ENCODE data around the gene CBX8.

The CBX8 gene

DNA sequence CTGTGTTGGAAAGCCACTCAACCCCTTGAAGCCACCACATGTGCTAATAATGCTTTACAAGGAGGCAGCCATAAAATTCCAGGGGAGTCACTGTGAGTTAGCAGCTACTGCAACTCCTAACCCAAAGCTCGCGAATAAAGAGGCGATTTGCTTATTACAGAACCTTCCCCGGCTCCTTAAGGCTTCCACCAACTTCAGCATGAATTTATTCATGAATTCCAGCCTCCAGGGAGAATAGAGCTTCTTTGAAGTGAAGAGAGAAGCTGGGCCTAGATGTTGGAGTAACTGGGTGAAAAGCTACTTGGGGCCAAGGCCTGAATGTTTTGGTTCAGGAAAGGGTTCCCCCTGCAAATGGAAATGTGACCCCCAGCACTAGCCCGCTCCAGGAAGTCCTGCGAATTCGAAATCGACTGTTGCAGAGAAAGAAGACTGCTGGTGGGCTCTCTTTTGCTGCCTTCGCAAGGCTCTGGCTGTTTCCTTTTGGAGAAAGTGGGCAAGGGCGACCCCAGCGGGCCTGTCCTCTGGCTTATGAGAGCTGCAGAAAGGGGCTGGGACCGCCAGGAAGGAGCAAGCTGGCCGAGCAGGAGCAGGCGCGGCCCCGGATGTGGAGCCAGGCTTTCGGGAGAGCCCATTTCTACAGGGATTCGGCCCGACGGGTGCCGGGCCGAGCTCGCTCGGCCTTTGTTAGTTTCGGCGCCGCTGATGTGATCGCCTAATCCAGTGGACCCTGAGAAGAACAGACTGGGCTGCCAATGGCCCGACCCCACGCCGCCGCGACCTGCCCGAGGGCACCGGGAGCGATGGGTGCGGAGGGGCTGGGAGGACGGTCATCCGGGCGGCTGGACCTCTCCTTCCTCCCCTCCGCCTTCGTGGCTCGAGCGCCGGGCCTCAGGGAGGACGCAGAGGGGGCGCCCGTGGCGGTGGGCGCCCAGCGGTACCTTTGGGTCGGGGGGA is 7.6 kb downstream of the CBX8 start:
- Histone ChIP-seq H3K4me2 (ENCODE audit: low read length) (no peak overlapping the region), H2AFZ (no peak overlapping the region), H3K79me2 (no peaks in the 10 kb centered on the region), H3K9me3 (ENCODE audit: control insufficient read depth, low read length) (no peaks in the 10 kb centered on the region), H3K27ac (no peak overlapping the region), H3K4me3 (ENCODE audit: low read depth, low read length) (no peak overlapping the region), H3K4me1 (no peaks in the 10 kb centered on the region), H3K27me3 (ENCODE audit: control insufficient read depth, insufficient read depth, low read length) (peaks cover 8% of the 10 kb centered on the region), H3K36me3 (ENCODE audit: control insufficient read depth, insufficient read depth, low read length) (no peaks in the 10 kb centered on the region), H3K9ac (no peak overlapping the region)
- TF ChIP-seq, protein P1, sequence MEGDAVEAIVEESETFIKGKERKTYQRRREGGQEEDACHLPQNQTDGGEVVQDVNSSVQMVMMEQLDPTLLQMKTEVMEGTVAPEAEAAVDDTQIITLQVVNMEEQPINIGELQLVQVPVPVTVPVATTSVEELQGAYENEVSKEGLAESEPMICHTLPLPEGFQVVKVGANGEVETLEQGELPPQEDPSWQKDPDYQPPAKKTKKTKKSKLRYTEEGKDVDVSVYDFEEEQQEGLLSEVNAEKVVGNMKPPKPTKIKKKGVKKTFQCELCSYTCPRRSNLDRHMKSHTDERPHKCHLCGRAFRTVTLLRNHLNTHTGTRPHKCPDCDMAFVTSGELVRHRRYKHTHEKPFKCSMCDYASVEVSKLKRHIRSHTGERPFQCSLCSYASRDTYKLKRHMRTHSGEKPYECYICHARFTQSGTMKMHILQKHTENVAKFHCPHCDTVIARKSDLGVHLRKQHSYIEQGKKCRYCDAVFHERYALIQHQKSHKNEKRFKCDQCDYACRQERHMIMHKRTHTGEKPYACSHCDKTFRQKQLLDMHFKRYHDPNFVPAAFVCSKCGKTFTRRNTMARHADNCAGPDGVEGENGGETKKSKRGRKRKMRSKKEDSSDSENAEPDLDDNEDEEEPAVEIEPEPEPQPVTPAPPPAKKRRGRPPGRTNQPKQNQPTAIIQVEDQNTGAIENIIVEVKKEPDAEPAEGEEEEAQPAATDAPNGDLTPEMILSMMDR (IDR thresholded peaks at IDR 0.05), result no peak

DNA sequence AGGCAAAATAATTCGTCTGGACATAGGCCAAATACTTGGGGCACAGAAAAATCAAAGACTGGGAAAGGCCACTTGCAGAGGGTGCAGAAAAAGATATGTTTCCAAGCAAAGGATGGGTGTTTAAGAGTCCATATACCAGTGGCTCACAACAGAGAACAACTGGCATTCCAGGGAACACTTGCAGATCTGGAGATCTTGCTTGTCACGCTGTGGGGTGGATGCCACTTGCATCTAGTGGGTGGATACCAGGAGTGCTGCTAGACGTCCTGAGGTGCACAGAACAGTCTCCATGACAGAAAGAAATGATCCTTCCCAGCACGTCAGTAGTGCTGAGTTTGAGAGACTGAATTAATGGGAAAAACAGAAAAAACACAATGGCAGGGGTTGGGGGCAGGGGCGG is 8.4 kb downstream of the CBX8 start:
- Histone ChIP-seq H3K4me3 (ENCODE audit: low read depth, low read length) (no peak overlapping the region), H3K9me3 (ENCODE audit: control insufficient read depth, low read length) (no peaks in the 10 kb centered on the region), H2AFZ (no peak overlapping the region), H3K36me3 (ENCODE audit: control insufficient read depth, insufficient read depth, low read length) (no peaks in the 10 kb centered on the region), H3K4me1 (no peaks in the 10 kb centered on the region), H3K27me3 (ENCODE audit: control insufficient read depth, insufficient read depth, low read length) (peaks cover 8% of the 10 kb centered on the region), H3K9ac (no peak overlapping the region), H3K27ac (no peak overlapping the region), H3K4me2 (ENCODE audit: low read length) (no peak overlapping the region), H3K79me2 (no peaks in the 10 kb centered on the region)
- TF ChIP-seq, protein P1 (IDR thresholded peaks at IDR 0.05), result no peak

DNA sequence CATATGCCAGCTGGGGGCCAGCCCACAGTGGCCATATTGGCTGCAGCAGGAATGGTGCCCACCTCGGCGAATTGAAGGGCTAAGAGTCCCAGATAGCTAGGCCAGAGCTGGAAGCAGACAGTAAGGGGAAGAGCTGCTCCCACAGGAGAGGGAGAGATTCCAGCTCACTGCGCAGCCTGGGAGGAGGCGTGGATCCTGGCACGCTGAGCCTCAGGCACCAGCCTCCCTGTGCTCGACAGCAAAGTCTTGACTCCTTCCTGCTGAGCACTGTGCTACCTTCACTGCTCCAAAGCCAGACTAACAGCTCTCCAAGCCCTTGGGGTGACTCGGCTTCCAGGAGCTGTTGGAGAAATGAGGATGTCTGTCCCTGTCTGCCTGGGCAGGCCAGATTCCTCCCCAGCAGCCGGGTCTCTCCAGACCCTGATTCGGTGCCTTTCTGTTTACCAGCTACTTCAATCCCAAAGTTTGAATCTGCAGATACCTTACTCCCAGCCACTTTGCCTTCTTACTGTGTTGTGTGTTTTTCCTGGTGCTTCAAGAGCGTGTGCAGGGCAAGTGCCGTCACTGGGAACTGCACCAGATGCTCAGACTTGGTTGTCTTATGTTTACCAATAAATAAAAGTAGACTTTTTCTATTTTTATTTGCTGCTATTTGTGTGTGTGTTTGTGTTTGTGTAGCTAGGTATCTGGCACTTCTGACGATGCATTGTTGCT is 9.8 kb downstream of the CBX8 start:
- Histone ChIP-seq H3K36me3 (ENCODE audit: control insufficient read depth, insufficient read depth, low read length) (no peaks in the 10 kb centered on the region), H2AFZ (no peak overlapping the region), H3K4me1 (no peaks in the 10 kb centered on the region), H3K4me3 (ENCODE audit: low read depth, low read length) (no peak overlapping the region), H3K27me3 (ENCODE audit: control insufficient read depth, insufficient read depth, low read length) (peaks cover 8% of the 10 kb centered on the region), H3K79me2 (no peaks in the 10 kb centered on the region), H3K4me2 (ENCODE audit: low read length) (no peak overlapping the region), H3K27ac (no peak overlapping the region), H3K9me3 (ENCODE audit: control insufficient read depth, low read length) (no peaks in the 10 kb centered on the region), H3K9ac (no peak overlapping the region)
- TF ChIP-seq, protein P1 (IDR thresholded peaks at IDR 0.05), result no peak

DNA sequence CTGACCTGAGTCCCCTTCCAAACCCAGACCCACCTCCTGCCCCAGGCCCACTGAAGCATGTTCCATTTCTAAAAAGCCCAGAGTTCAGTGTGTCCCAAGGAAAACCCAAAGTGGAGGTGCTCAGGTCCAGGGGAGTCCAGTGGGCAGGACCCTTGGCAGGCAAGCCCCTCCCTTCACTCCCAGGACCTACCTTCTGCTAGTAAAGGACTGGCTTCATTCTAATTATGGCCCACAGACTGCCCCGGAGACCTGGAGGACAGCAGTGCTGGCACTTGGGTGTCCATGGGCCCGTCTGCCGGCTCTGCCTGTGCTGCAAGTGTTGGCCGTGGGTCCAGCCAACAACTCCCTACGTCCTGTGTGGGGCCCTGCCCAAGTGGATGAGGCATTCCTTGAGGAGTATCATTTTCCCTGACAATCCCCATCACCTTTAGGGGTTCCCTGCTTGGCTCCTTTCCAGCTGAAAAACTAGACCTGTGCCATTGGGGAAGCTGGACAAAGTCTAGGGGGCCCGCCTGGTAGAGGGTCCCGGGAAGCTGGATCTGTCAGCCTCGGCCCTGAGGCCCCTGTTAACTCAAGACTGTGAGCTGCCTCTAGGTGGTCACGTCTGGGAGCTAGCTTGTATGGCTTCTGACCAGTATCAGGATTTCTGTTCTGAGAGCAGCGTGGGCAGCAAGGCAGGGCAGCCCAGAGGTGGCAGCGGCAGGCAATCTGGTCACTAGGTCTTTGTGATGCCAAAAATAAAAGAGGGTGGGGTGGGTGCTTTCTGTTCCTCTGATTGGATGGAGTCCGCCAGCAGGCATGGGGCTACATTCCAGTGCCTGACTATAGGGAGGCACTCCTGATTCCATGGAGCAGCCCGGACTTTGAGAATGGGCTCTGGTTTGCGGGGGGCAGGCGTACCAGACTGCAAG is 10.7 kb downstream of the CBX8 start:
- Histone ChIP-seq H3K9me3 (ENCODE audit: control insufficient read depth, low read length) (no peaks in the 10 kb centered on the region), H3K27me3 (ENCODE audit: control insufficient read depth, insufficient read depth, low read length) (peaks cover 6% of the 10 kb centered on the region), H3K4me3 (ENCODE audit: low read depth, low read length) (no peak overlapping the region), H2AFZ (no peak overlapping the region), H3K9ac (no peak overlapping the region), H3K27ac (no peak overlapping the region), H3K4me1 (no peaks in the 10 kb centered on the region), H3K36me3 (ENCODE audit: control insufficient read depth, insufficient read depth, low read length) (no peaks in the 10 kb centered on the region), H3K79me2 (no peaks in the 10 kb centered on the region), H3K4me2 (ENCODE audit: low read length) (no peak overlapping the region)
- TF ChIP-seq, protein P1 (IDR thresholded peaks at IDR 0.05), result no peak
